SK-N-MC (cell line): ENCODE data around the gene PRSS33.

ENCODE experiments used
- EZH2 ChIP-seq: fragments of 200-600 bp; sonication (generic); IDR thresholded peaks from one replicate; pipeline ENCODE4 v1.6.1; 2017; ENCODE audit warnings: antibody characterized with exemption
- FOXP2 ChIP-seq: optimal IDR thresholded peaks from 2 replicates; pipeline ENCODE3; 2011; ENCODE audit warnings: mild to moderate bottlenecking, moderate library complexity; ENCODE audit not compliant: insufficient read depth; ENCODE audit errors: extremely low read length, control extremely low read depth
- POLR2AphosphoS5 ChIP-seq: IDR thresholded peaks from 2 replicates; pipeline ENCODE4 v1.6.1; 2012; ENCODE audit warnings: mild to moderate bottlenecking, low read depth, low read length, borderline replicate concordance

- no peak for TF ChIP-seq EZH2
- no peak for TF ChIP-seq POLR2AphosphoS5
- no peak for TF ChIP-seq FOXP2
Observed at GRCh38 chr16:2799205-2799858, 12.0 kb upstream of the PRSS33 start.
